ENCODE data around the gene MYCL.

Gene MYCL

DNA sequence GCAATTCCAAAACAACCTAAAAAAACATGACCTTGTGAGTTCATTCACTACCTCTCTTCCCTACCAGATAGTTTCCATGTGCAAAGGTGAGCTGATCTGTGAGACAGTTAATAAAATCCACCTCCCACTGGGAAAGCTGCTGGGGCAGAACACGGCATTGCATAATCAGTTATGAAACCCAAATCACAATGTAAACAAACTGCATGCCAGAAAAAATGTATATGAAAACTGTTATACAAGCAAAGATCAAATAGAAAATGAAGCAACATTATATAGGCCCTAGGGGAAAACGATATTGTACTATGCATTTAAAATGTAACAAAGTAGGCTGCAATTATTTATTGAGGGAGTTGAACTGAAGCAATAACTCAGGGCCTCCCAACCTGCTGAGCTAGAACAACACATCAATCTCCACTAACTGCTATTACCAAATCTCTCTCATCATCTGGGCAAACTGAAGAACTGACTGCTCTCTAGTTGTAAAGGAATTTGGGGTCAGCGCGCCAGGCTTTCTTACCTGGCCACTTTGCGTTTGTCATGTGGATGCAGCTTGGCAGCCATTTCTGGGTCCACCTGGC lies 49.4 kb downstream of the MYCL start:
- TF ChIP-seq REST (IDR thresholded peaks at IDR 0.05; ENCODE audit: insufficient read depth in 1 of 2, low read depth in 2 of 2, low read length in 2 of 2) (no peak), POLR2AphosphoS5 (IDR thresholded peaks at IDR 0.05; ENCODE audit: low read depth, low read length) (no peak), SIN3A (IDR thresholded peaks at IDR 0.05; ENCODE audit: borderline replicate concordance, insufficient read depth, low read length) (no peak), TAF1 (IDR thresholded peaks at IDR 0.05; ENCODE audit: borderline replicate concordance, insufficient read depth, low read length) (no peak), FOXP2 (optimal IDR thresholded peaks at IDR 0.05; ENCODE audit: borderline replicate concordance, extremely low read depth, extremely low read length, insufficient read depth) (no peak)

GRCh38 chr1:39850606-39851216 lies 51.0 kb downstream of the MYCL start:
- TF ChIP-seq FOXP2 (optimal IDR thresholded peaks at IDR 0.05; ENCODE audit: borderline replicate concordance, extremely low read depth, extremely low read length, insufficient read depth) (no peak), REST (IDR thresholded peaks at IDR 0.05; ENCODE audit: insufficient read depth in 1 of 2, low read depth in 2 of 2, low read length in 2 of 2) (no peak), SIN3A (IDR thresholded peaks at IDR 0.05; ENCODE audit: borderline replicate concordance, insufficient read depth, low read length) (no peak), POLR2AphosphoS5 (IDR thresholded peaks at IDR 0.05; ENCODE audit: low read depth, low read length) (no peak), TAF1 (IDR thresholded peaks at IDR 0.05; ENCODE audit: borderline replicate concordance, insufficient read depth, low read length) (no peak)

- no peak for TF ChIP-seq TAF1 (IDR thresholded peaks at IDR 0.05; ENCODE audit: borderline replicate concordance, insufficient read depth, low read length)
- no peak for TF ChIP-seq POLR2AphosphoS5 (IDR thresholded peaks at IDR 0.05; ENCODE audit: low read depth, low read length)
- TF ChIP-seq FOXP2 (optimal IDR thresholded peaks at IDR 0.05; ENCODE audit: borderline replicate concordance, extremely low read depth, extremely low read length, insufficient read depth) = no peak
- TF ChIP-seq SIN3A (IDR thresholded peaks at IDR 0.05; ENCODE audit: borderline replicate concordance, insufficient read depth, low read length) = no peak
- TF ChIP-seq REST (IDR thresholded peaks at IDR 0.05; ENCODE audit: insufficient read depth in 1 of 2, low read depth in 2 of 2, low read length in 2 of 2) = no peak
These were observed 52.5 kb downstream of the MYCL start for GRCh38 chr1:39849203-39849602.

GRCh38 chr1:39847940-39848339 lies 53.8 kb downstream of the MYCL start:
- TF ChIP-seq POLR2AphosphoS5 (IDR thresholded peaks at IDR 0.05; ENCODE audit: low read depth, low read length) (no peak), REST (IDR thresholded peaks at IDR 0.05; ENCODE audit: insufficient read depth in 1 of 2, low read depth in 2 of 2, low read length in 2 of 2) (no peak), TAF1 (IDR thresholded peaks at IDR 0.05; ENCODE audit: borderline replicate concordance, insufficient read depth, low read length) (no peak), SIN3A (IDR thresholded peaks at IDR 0.05; ENCODE audit: borderline replicate concordance, insufficient read depth, low read length) (no peak)
